GM23248 (cell line): Measurements from ENCODE around the gene ARHGAP23. TPM values are rescaled to one million over a fixed set of nuclear protein-coding genes. Genes with fewer than 3 reads are reported as not detected.

Experiments
- DNase-seq: peaks from one replicate; pipeline ENCODE4 v3.0.0-alpha.2; 2015
- H2AFZ ChIP-seq: fragments of 200-600 bp; sonication (generic); 2 replicates; pipeline ENCODE4 v1.6.1; 2016; ENCODE audit warnings: antibody characterized with exemption
- H3F3A ChIP-seq: fragments of 200-600 bp; sonication (generic); 2 replicates; pipeline ENCODE4 v1.6.1; 2016; ENCODE audit warnings: mild to moderate bottlenecking, antibody characterized with exemption, mixed run types; ENCODE audit not compliant: insufficient read depth
- H3K27ac ChIP-seq: fragments of 200-600 bp; sonication (generic); 2 replicates; pipeline ENCODE4 v1.5.1; 2016; ENCODE audit warnings: mild to moderate bottlenecking
- H3K27me3 ChIP-seq: fragments of 200-600 bp; sonication (generic); replicated peaks from 2 replicates; pipeline ENCODE4 v1.6.1; 2016; ENCODE audit warnings: mild to moderate bottlenecking; ENCODE audit not compliant: insufficient read depth
- H3K36me3 ChIP-seq: fragments of 200-600 bp; sonication (generic); 2 replicates; pipeline ENCODE4 v1.6.1; 2016; ENCODE audit warnings: low read depth, mild to moderate bottlenecking
- H3K4me1 ChIP-seq: fragments of 200-600 bp; sonication (generic); 2 replicates; pipeline ENCODE4 v1.6.1; 2016; ENCODE audit warnings: mild to moderate bottlenecking; ENCODE audit not compliant: insufficient read depth
- H3K4me2 ChIP-seq: fragments of 200-600 bp; sonication (generic); one replicate; pipeline ENCODE4 v1.6.1; 2016; ENCODE audit warnings: mild to moderate bottlenecking; ENCODE audit not compliant: unreplicated experiment
- H3K4me3 ChIP-seq: fragments of 200-600 bp; sonication (generic); 2 replicates; pipeline ENCODE4 v1.5.1; 2016; ENCODE audit warnings: mild to moderate bottlenecking
- H3K79me2 ChIP-seq: fragments of 200-600 bp; sonication (generic); 2 replicates; pipeline ENCODE4 v1.6.1; 2016; ENCODE audit warnings: mild to moderate bottlenecking; ENCODE audit not compliant: insufficient read depth
- H3K9ac ChIP-seq: fragments of 200-600 bp; sonication (generic); 2 replicates; pipeline ENCODE4 v1.6.1; 2016; ENCODE audit warnings: mild to moderate bottlenecking
- H3K9me2 ChIP-seq: fragments of 200-600 bp; sonication (generic); 2 replicates; pipeline ENCODE4 v1.6.1; 2016; ENCODE audit warnings: mixed run types, mild to moderate bottlenecking, moderate library complexity; ENCODE audit not compliant: insufficient read depth
- H3K9me3 ChIP-seq: fragments of 200-600 bp; sonication (generic); one replicate; pipeline ENCODE4 v1.6.1; 2017; ENCODE audit warnings: low read depth
- H4K20me1 ChIP-seq: fragments of 200-600 bp; sonication (generic); 2 replicates; pipeline ENCODE4 v1.6.0; 2016; ENCODE audit not compliant: insufficient read depth
- EZH2 ChIP-seq: fragments of 200-600 bp; sonication (generic); IDR thresholded peaks from 2 replicates; pipeline ENCODE4 v1.6.1; 2018; ENCODE audit warnings: antibody characterized with exemption, mild to moderate bottlenecking; ENCODE audit not compliant: insufficient read depth, poor library complexity, severe bottlenecking
- EZH2phosphoT487 ChIP-seq: fragments of 200-600 bp; sonication (generic); IDR thresholded peaks from 2 replicates; pipeline ENCODE4 v1.6.1; 2018; ENCODE audit warnings: antibody characterized with exemption, moderate library complexity, mild to moderate bottlenecking, low read depth; ENCODE audit not compliant: insufficient read depth
- WGBS, 2 experiments: methylation state at CpG; one replicate each; pipeline ENCODE4 v1.1.6; 2015 to 2017; ENCODE audit warnings: low lambda C conversion rate in 2 of 2, low coverage in 1 of 2; ENCODE audit errors: missing lambda C conversion rate in 2 of 2; 5-methylcytosine and 5-hydroxymethylcytosine counted together
- in situ Hi-C: fragments of 300-500 bp; cut with MboI; formaldehyde crosslinking; loops from 2 replicates; pipeline ENCODE4 v1.15.0; 2020
- polyA plus RNA-seq: library from polyadenylated mRNA; unstranded; fragments of >200 nt; fragmentation: Nextera tagmentation; extraction: Ambion mirVana; gene quantifications from 2 replicates; pipeline ENCODE4 v1.2.1, GENCODE V29; 2016
- total RNA-seq: library from RNA; depleted of rRNA; stranded (reverse); fragments of >200 nt; shearing (Covaris generic); gene quantifications from 2 replicates; pipeline ENCODE4 v1.2.3, GENCODE V29; 2014

Gene ARHGAP23
- total and polyA plus RNA-seq, 2 experiments from 2014 or later, result 6.6 to 69.4 TPM

DNA sequence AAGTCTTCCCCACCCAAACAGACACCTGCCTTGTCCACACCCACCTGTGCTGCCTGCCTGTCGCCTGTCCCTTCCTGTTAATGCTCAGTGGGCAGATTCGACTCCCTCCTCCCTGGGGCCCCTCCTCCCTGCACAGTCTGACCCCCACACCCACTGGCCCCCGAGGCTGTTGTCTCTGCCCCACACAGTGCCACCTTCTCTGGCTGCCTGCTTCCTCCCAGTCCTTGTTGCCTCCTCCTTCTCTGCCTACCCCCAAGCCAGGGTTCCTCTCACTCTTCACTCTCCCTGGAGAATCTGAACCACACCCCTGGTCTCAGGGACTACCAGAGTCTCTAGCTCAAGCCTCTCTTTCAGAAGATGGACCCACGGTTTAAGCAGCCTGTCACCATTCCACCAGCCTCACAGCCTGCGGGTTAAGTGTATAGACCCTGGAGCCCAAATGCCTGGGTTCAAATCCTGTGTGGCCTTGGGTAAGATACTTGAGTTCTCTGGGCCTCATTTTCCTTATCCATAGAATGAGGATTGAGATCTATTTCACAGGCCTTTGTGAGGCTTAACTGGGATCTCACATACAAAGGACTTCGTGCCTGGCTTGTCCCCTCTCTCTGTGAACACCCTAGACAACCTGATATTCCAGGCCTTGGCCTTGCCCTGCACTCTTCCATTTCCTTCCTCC is 3.8 kb upstream of the ARHGAP23 start:
- H3K9me2 ChIP-seq, result no peaks in the 10 kb centered on the region
- H3K9ac ChIP-seq, result no peak overlapping the region
- TF ChIP-seq EZH2phosphoT487, result no peak
- TF ChIP-seq EZH2, result no peak
- no peaks in the 10 kb centered on the region; the same call in 1 of the 2 replicates for H3K27me3 ChIP-seq
- H3F3A ChIP-seq, result peaks cover 14% of the 10 kb centered on the region; the same call in 1 of the 2 replicates
- H3K27ac ChIP-seq, result no peak overlapping the region
- H3K9me3 ChIP-seq, result no peaks in the 10 kb centered on the region
- H3K79me2 ChIP-seq, result peaks cover 15% of the 10 kb centered on the region
- no peak overlapping the region for H3K4me3 ChIP-seq
- no peaks in the 10 kb centered on the region for H3K36me3 ChIP-seq
- WGBS, 2 experiments, result 78 to 79% methylated on average over 6 of the region's 6 CpGs
- in situ Hi-C loops, result loop anchor here (10.0 kb wide), 1 partner anchor 160 kb away; no protein-coding TSS in a partner anchor
- H4K20me1 ChIP-seq, result no peaks in the 10 kb centered on the region
- peaks cover 19% of the 10 kb centered on the region for H3K4me1 ChIP-seq
- no peak overlapping the region for H2AFZ ChIP-seq
- no peak overlapping the region for H3K4me2 ChIP-seq
- DNase-seq, result no peak

DNA sequence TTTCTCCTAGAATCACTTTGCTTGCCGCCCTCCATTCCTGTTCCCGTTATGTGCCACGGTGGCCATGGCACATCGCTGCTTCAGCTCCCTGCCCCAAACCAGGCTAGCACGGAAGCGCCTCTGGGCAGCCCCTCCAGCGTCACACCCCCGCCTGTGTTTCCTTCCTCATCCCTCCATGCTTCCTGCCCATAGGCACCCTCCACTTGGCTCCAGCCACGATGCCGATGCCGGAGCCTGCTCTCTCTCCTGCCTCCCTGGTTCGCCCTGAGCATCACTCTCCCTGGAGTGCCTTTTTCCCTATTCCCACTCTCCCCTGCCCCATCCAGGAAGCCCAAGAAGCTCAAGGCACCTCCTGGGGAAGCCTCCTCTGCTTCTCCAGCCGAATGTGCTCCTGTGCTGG is 3.2 kb upstream of the ARHGAP23 start:
- WGBS, 2 experiments, result 84 to 92% methylated on average over 12 to 13 of the region's 13 CpGs

DNA sequence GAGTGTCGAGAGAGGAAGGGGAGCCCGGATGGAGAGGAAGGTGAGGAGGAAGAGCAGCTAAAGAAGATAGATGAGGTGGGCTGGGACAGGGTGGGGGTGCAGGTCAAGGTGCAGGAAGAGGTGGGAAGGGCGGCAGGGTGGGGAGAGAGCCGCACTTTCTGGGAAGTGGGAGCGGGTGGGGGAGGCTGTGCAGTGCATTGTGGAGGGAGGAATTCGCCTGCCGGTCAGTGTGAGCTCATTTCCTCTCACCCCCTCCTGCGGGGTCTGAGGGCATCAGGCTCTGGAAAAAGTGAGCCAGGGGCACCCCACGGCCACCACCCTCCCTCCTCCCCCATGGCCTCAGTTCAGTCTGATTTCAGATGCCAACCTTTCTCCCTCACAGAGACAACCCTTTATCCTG is 2.5 kb upstream of the ARHGAP23 start:
- Histone ChIP-seq H3K4me2 (no peak overlapping the region), H3K4me1 (peaks cover 32% of the 10 kb centered on the region), H3K9ac (no peak overlapping the region), H3K36me3 (no peaks in the 10 kb centered on the region), H3K9me3 (no peaks in the 10 kb centered on the region), H3K79me2 (peaks cover 23% of the 10 kb centered on the region), H3K27me3 (no peaks in the 10 kb centered on the region), H3F3A (peaks cover 27% of the 10 kb centered on the region; the same call in 1 of the 2 replicates), H4K20me1 (0 out of 2 replicates have a peak, but pooled peaks cover 3% of the 10 kb centered on the region), H3K4me3 (no peak overlapping the region), H3K9me2 (no peaks in the 10 kb centered on the region), H3K27ac (no peak overlapping the region), H2AFZ (no peak overlapping the region)
- no peak for TF ChIP-seq EZH2phosphoT487
- no peak for TF ChIP-seq EZH2
- DNase-seq, result no peak
- in situ Hi-C loops, result loop anchor here (10.0 kb wide), 1 partner anchor 159 kb away; no protein-coding TSS in a partner anchor
- WGBS, 2 experiments, result 77 to 83% methylated on average over 5 to 9 of the region's 9 CpGs

More for the DNA sequence above, 3.2 kb upstream of the ARHGAP23 start:
- H3K9ac ChIP-seq, result no peak overlapping the region
- H4K20me1 ChIP-seq, result no peaks in the 10 kb centered on the region
- no peak overlapping the region for H3K4me3 ChIP-seq
- no peak for TF ChIP-seq EZH2
- TF ChIP-seq EZH2phosphoT487, result no peak
- H3K27ac ChIP-seq, result no peak overlapping the region
- peaks cover 20% of the 10 kb centered on the region; the same call in 1 of the 2 replicates for H3F3A ChIP-seq
- no peaks in the 10 kb centered on the region for H3K36me3 ChIP-seq
- H3K4me1 ChIP-seq, result peaks cover 25% of the 10 kb centered on the region
- H3K79me2 ChIP-seq, result peaks cover 16% of the 10 kb centered on the region
- H2AFZ ChIP-seq, result no peak overlapping the region
- no peaks in the 10 kb centered on the region for H3K27me3 ChIP-seq
- H3K9me2 ChIP-seq, result no peaks in the 10 kb centered on the region
- H3K9me3 ChIP-seq, result no peaks in the 10 kb centered on the region
- H3K4me2 ChIP-seq, result no peak overlapping the region
- in situ Hi-C loops, result loop anchor here (10.0 kb wide), 1 partner anchor 160 kb away; no protein-coding TSS in a partner anchor
- no peak for DNase-seq

DNA sequence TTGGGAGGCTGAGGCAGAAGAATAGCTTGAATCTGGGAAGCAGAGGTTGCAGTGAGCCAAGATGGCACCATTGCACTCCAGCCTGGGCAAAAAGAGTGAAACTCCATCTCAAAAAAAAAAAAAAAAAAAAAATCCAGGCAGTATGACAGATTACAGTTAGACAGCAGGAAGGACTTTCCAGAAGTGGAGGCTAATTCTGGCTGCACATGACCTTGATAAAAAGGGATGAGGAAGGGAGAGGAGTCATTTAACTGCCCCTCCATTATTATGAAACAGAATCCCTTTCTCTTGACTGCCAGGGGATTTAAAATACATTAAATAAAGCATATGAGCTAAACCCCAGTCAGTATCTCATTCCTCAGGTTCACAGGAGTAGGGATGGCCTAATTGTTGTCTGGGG is 1.8 kb upstream of the ARHGAP23 start:
- no peak overlapping the region for H3K4me2 ChIP-seq

More for the DNA sequence above, 1.8 kb upstream of the ARHGAP23 start:
- no peak for DNase-seq
- H3K79me2 ChIP-seq, result peaks cover 30% of the 10 kb centered on the region
- no peaks in the 10 kb centered on the region for H3K9me2 ChIP-seq
- H4K20me1 ChIP-seq, result 0 out of 2 replicates have a peak, but pooled peaks cover 6% of the 10 kb centered on the region
- H3F3A ChIP-seq, result peaks cover 29% of the 10 kb centered on the region; the same call in 1 of the 2 replicates
- no peaks in the 10 kb centered on the region for H3K36me3 ChIP-seq
- no peak overlapping the region for H3K9ac ChIP-seq
- H3K4me1 ChIP-seq, result peaks cover 28% of the 10 kb centered on the region
- TF ChIP-seq EZH2phosphoT487, result no peak
- TF ChIP-seq EZH2, result no peak
- H3K27me3 ChIP-seq, result no peaks in the 10 kb centered on the region
- H3K9me3 ChIP-seq, result no peaks in the 10 kb centered on the region
- in situ Hi-C loops, result loop anchor here (10.0 kb wide), 1 partner anchor 158 kb away; no protein-coding TSS in a partner anchor
- H3K27ac ChIP-seq, result no peak overlapping the region
- H2AFZ ChIP-seq, result no peak overlapping the region
- no peak overlapping the region for H3K4me3 ChIP-seq
